Neutrophil (primary cell): Measurements from ENCODE around the gene CPM.
A peak's percentile ranks its signal among the peaks of the same experiment; 100 is the strongest.

Experiments
- H3K27ac ChIP-seq: fragments of 200-600 bp; sonication (generic); 2 replicates; pipeline ENCODE4 v1.5.1; 2016; ENCODE audit warnings: mild to moderate bottlenecking, moderate library complexity
- H3K27me3 ChIP-seq: fragments of 200-600 bp; sonication (generic); 2 replicates; pipeline ENCODE4 v1.6.0; 2016; ENCODE audit warnings: mild to moderate bottlenecking
- H3K36me3 ChIP-seq: fragments of 200-600 bp; sonication (generic); 2 replicates; pipeline ENCODE4 v1.5.1; 2017
- H3K4me1 ChIP-seq, 2 experiments: fragments of 200-600 bp in 1 of 2; sonication (generic) in 1 of 2; 1 replicate in 1 of 2; 2 replicates in 1 of 2; pipeline versions ENCODE4 v1.5.1 to v1.6.1; 2013 to 2016; ENCODE audit warnings: low read depth in 1 of 2, low read length in 1 of 2, mild to moderate bottlenecking in 1 of 2, moderate library complexity in 1 of 2; ENCODE audit not compliant: control insufficient read depth in 1 of 2, insufficient read depth in 1 of 2
- H3K4me3 ChIP-seq, 2 experiments: fragments of 200-600 bp in 1 of 2; sonication (generic) in 1 of 2; 1 replicate in 1 of 2; 2 replicates in 1 of 2; pipeline ENCODE4 v1.5.1; 2013 to 2016; ENCODE audit warnings: low read depth in 1 of 2, low read length in 1 of 2, mild to moderate bottlenecking in 1 of 2, moderate library complexity in 1 of 2
- H3K9me3 ChIP-seq: fragments of 200-600 bp; sonication (generic); 2 replicates; pipeline ENCODE4 v1.5.1; 2016
- TF ChIP-seq, protein P1 (sequence below): fragments of 200-600 bp; sonication (generic); IDR thresholded peaks from 2 replicates; pipeline ENCODE4 v1.5.1; 2016; ENCODE audit warnings: antibody characterized with exemption

The CPM gene

DNA sequence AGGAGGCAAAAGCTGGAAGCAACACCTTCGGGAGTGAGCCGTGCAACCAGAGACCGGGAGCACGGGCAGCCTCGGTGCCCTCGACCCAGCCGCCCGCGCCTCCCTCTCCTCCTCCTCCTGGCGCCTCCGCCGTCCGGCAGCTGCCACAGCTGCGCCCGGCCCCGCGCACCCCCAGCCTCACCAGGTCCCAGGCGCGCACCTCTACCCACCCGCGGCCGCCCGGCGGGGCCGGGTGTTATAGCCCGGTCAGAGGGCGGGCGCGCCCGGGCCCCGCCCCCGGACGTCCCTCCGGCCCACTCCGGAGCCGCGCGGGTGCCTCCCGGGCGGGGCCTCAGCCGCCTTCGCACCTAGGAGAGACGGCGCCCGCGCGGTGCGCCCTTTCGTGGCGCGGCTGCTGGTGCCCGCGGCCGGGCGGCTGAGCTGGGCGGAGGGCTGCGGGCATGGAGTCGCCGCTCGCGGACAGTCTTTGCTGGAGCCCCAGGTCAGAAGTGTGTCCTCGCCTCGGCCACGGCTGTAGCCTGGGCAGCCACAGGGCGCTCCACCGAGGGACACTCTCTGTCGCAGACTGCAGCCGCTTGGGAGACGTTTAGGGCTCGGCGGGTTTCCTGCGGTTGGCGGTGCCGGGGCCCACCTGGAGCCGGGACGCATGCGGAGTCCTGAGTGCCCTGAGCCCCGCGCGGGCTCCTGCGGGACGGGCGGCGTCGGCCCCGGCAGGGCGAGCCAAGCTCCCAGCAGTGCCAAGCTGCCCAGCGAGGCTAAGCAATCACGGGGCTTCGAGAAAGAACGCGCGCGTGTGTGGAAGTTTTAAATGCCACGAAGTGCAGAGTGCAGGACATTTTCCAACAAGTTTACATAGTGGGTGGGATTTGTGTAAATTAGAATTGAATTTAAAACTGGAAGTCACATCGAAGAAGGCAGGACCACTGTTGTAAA lies at the start of gene CPM:
TSS of gene CPM (minus strand) at position 211 of the 933 bp plus-strand sequence. CDS start 334 bp downstream, outside the sequence.
- Histone ChIP-seq H3K9me3 (no peaks in the 10 kb centered on the region), H3K4me3 (peak within 1 kb of the TSS; percentile 77 to 78), H3K27ac (peak within 1 kb of the TSS; percentile 44), H3K36me3 (no peaks in the 10 kb centered on the region), H3K4me1 (peaks cover 9 to 17% of the 10 kb centered on the region in 2 experiments), H3K27me3 (peaks cover 14% of the 10 kb centered on the region)
- TF ChIP-seq, protein P1, sequence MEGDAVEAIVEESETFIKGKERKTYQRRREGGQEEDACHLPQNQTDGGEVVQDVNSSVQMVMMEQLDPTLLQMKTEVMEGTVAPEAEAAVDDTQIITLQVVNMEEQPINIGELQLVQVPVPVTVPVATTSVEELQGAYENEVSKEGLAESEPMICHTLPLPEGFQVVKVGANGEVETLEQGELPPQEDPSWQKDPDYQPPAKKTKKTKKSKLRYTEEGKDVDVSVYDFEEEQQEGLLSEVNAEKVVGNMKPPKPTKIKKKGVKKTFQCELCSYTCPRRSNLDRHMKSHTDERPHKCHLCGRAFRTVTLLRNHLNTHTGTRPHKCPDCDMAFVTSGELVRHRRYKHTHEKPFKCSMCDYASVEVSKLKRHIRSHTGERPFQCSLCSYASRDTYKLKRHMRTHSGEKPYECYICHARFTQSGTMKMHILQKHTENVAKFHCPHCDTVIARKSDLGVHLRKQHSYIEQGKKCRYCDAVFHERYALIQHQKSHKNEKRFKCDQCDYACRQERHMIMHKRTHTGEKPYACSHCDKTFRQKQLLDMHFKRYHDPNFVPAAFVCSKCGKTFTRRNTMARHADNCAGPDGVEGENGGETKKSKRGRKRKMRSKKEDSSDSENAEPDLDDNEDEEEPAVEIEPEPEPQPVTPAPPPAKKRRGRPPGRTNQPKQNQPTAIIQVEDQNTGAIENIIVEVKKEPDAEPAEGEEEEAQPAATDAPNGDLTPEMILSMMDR: peak; percentile 13

DNA sequence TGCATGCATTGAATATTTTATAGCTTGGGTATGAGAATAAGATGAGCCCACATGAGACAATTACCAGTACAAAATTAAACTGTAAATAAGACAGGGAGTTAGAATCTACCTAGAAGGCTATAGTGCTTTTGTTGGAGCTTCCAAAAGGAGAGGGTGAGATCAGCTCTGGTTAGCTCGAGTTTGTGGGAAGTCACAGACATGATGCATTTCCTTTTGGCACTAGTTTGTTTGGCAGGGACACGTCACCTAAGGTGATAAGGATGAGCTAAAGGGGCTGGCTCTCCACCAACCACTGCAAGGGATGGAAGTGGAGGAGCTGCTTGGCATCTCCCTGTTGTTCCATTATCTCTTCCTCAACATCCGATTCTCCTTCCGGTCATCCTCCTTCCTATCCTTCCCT lies 48.5 kb upstream of the CPM start:
- Histone ChIP-seq H3K4me1 (peaks cover 7 to 12% of the 10 kb centered on the region in 2 experiments), H3K4me3 (no peak overlapping the region), H3K27ac (no peak overlapping the region), H3K27me3 (no peaks in the 10 kb centered on the region), H3K9me3 (peaks cover 7% of the 10 kb centered on the region), H3K36me3 (no peaks in the 10 kb centered on the region)
- TF ChIP-seq, protein P1: no peak

DNA sequence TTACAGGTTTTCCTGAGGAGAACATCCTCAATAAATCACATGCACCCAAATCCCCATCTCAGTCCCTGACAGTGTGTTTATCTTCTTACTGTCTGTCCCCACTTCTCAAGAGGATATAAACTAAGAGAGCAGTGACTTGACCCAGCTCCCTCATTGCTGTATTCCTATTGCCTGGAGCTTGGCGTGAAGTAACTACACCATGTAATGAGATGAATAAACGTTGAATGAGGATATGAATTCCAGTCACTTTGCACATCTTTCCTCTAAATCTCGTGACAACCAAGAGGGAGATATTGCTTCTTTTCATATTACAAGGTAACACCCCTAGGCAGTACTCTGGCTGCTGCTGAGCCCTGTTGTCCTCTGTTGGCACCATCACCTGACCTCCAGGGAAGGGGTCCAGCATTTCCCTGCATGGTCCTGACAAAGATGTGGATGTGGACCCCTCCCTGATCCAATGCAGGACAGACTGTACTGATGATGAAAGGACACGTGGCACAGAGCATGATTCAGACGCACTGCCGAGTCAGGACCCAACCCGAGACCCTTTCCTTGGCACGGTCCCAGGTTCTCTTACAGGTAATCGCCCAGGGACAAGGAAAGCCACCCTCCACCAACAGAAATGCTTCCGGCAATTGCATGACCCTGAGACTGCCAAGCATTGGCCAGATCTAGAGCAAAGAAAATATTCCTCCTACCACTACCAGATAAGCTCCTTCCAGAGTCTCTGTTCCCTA lies 47.7 kb upstream of the CPM start:
- Histone ChIP-seq H3K9me3 (peaks cover 7% of the 10 kb centered on the region), H3K36me3 (no peaks in the 10 kb centered on the region), H3K27ac (no peak overlapping the region), H3K4me3 (no peak overlapping the region), H3K27me3 (no peaks in the 10 kb centered on the region), H3K4me1 (peaks cover 7 to 12% of the 10 kb centered on the region in 2 experiments)
- TF ChIP-seq, protein P1: no peak

DNA sequence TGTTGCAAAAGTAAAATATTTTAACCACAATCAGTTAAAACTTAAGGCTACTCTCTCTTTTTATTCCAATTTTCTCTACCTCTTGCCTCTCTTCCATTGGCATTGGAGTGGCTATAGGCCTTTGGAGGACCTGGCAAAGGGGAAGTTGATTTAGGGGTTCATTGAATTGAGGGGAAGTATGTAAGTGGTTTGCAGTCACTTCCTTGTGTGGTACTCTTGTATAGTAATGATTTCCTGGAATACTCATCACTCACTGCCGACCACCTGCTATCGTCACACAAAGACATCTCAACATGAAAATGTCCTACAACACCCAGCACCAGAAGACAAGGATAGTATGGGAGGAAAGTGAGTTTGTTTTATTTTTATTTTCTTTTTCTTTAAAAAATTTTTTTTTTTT lies 45.7 kb upstream of the CPM start:
- Histone ChIP-seq H3K27ac (no peak overlapping the region), H3K4me1 (peaks cover 7 to 12% of the 10 kb centered on the region in 2 experiments), H3K27me3 (no peaks in the 10 kb centered on the region), H3K36me3 (no peaks in the 10 kb centered on the region), H3K4me3 (no peak overlapping the region), H3K9me3 (peaks cover 7% of the 10 kb centered on the region)
- TF ChIP-seq, protein P1: no peak

DNA sequence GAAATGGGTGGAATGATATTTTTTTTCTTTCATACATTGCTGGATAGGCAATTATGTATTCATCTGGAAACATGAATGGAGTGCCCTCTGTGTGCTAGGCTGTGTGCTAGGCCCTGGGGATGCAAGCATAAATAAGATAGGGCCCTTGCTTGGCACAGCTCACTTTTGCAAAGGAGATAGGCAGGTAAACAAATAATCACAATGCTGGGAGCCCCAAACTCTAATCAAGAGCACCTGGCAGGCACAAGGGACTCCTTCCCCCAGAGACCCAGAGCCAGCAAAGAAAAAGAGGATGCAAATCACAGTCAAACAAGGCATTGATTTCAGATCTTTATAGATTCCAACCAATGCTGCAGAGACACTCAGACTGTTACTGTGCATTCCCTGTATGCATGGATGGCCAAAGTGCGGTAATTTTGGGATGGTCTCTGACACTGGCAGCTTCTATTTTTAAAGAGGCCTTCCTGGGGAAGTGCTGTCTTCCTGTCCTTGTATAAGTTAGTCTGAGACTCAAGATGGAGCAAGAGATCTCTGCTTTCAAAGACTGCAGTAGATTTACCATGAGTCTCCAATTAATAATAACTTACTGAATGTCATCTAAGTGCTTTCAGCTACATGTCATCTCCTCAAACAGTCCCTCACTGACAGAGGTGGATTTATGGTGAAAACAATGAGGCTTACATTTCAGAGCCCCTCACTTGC lies 45.1 kb upstream of the CPM start:
- Histone ChIP-seq H3K27me3 (no peaks in the 10 kb centered on the region), H3K9me3 (peaks cover 7% of the 10 kb centered on the region), H3K36me3 (no peaks in the 10 kb centered on the region), H3K27ac (no peak overlapping the region), H3K4me3 (no peak overlapping the region), H3K4me1 (peaks cover 7 to 16% of the 10 kb centered on the region in 2 experiments)
- TF ChIP-seq, protein P1: no peak
